Activated naive CD4-positive, alpha-beta T cell treated with anti-CD3 and anti-CD28 coated beads, Interleukin-2, amount 50 U/mL, for 16 hours (primary cell): ENCODE results near the gene STK39.
A peak's percentile ranks its signal among the peaks of the same experiment; 100 is the strongest.

Experiments
- DNase-seq: peaks from one replicate; pipeline ENCODE4 v3.0.0-alpha.2; 2020

Gene STK39

GRCh38 chr2:168207851-168208250 is 39.5 kb downstream of the STK39 start:
- DNase-seq = no peak

GRCh38 chr2:168203762-168204693 is 43.4 kb downstream of the STK39 start:
- no peak for DNase-seq

- DNase-seq = no peak
Observed at GRCh38 chr2:168201584-168202116, 45.7 kb downstream of the STK39 start.

GRCh38 chr2:168200930-168201583 is 46.3 kb downstream of the STK39 start:
- no peak for DNase-seq

- DNase-seq = no peak
Observed at GRCh38 chr2:168198476-168199207, 48.8 kb downstream of the STK39 start.

GRCh38 chr2:168196764-168197180 is 50.6 kb downstream of the STK39 start:
- no peak for DNase-seq

- DNase-seq = peak; percentile 28
Observed at GRCh38 chr2:168194784-168195522, 52.4 kb downstream of the STK39 start.

GRCh38 chr2:168192839-168193616 is 54.4 kb downstream of the STK39 start:
- DNase-seq = peak; percentile 22

- no peak for DNase-seq
Observed at GRCh38 chr2:168191955-168192785, 55.2 kb downstream of the STK39 start.

- no peak for DNase-seq
Observed at GRCh38 chr2:168190590-168191336, 56.6 kb downstream of the STK39 start.

- no peak for DNase-seq
Observed at GRCh38 chr2:168189835-168190569, 57.4 kb downstream of the STK39 start.

GRCh38 chr2:168188002-168188401 is 59.4 kb downstream of the STK39 start:
- no peak for DNase-seq

- DNase-seq = no peak
Observed at GRCh38 chr2:168186452-168186851, 60.9 kb downstream of the STK39 start.

GRCh38 chr2:168185583-168186274 is 61.7 kb downstream of the STK39 start:
- no peak for DNase-seq

- no peak for DNase-seq
Observed at GRCh38 chr2:168184681-168185513, 62.5 kb downstream of the STK39 start.

GRCh38 chr2:168183308-168183997 is 63.9 kb downstream of the STK39 start:
- DNase-seq = no peak
